ENCODE results near the gene PCGF1. TPM values are rescaled to one million over a fixed set of nuclear protein-coding genes. Genes with fewer than 3 reads are reported as not detected.

PCGF1 gene
- total and polyA plus RNA-seq, 9 of the 15 experiments (the other 6 are each of a cell fraction or from before 2014, with no cell fraction given), result 20.3 to 45.7 (median 29.3) TPM

GRCh38 chr2:74507145-74507925 is at the start of gene PCGF1 (continued):
- TF ChIP-seq HINFP (tag; conservative IDR thresholded peaks at IDR 0.05; ENCODE audit: low read depth), result no peak
- TF ChIP-seq OTX1 (CRISPR knock-in tag; IDR thresholded peaks at IDR 0.05), result peak; percentile 65; the same call in 1 of the 2 replicates
- peak; percentile 79 for TF ChIP-seq TAF9B (IDR thresholded peaks at IDR 0.05; ENCODE audit: partially characterized antibody)
- peak; percentile 57 to 75 for TF ChIP-seq MAZ (CRISPR knock-in tag; conservative IDR thresholded peaks at IDR 0.05 in 1 of 2, IDR thresholded peaks at IDR 0.05 in 1 of 2)
- no peak for TF ChIP-seq BRCA1 (IDR thresholded peaks at IDR 0.05)
- 0 out of 2 replicates have a peak, but pooled peaks have one; percentile 5 for TF ChIP-seq BRCA1 (CRISPR knock-in tag; IDR thresholded peaks at IDR 0.05)
- TF ChIP-seq KLF1 (tag; IDR thresholded peaks at IDR 0.05), result peak; percentile 83
- no peak for TF ChIP-seq MCM3 (IDR thresholded peaks at IDR 0.05)
- no peak for TF ChIP-seq ZNF785 (CRISPR knock-in tag; IDR thresholded peaks at IDR 0.05)
- peak; percentile 60 for TF ChIP-seq CCNT2 (IDR thresholded peaks at IDR 0.05; ENCODE audit: borderline replicate concordance, extremely low read depth, insufficient read length, low read depth, low read length)
- no peak for TF ChIP-seq NUFIP1 (IDR thresholded peaks at IDR 0.05; ENCODE audit: partially characterized antibody)
- TF ChIP-seq ZNF12 (CRISPR knock-in tag; IDR thresholded peaks at IDR 0.05), result no peak; the same call in 1 of the 2 replicates
- no peak for TF ChIP-seq CHAMP1 (IDR thresholded peaks at IDR 0.05)
- no peak for TF ChIP-seq ZNF449 (CRISPR knock-in tag; IDR thresholded peaks at IDR 0.05)
- TF ChIP-seq DMBX1 (CRISPR knock-in tag; IDR thresholded peaks at IDR 0.05; ENCODE audit: borderline replicate concordance), result 0 out of 2 replicates have a peak, but pooled peaks have one; percentile 43
- TF ChIP-seq POU5F1 (IDR thresholded peaks at IDR 0.05; ENCODE audit: borderline replicate concordance, low read depth, low read length, partially characterized antibody), result peak; percentile 55
- TF ChIP-seq, protein P1, sequence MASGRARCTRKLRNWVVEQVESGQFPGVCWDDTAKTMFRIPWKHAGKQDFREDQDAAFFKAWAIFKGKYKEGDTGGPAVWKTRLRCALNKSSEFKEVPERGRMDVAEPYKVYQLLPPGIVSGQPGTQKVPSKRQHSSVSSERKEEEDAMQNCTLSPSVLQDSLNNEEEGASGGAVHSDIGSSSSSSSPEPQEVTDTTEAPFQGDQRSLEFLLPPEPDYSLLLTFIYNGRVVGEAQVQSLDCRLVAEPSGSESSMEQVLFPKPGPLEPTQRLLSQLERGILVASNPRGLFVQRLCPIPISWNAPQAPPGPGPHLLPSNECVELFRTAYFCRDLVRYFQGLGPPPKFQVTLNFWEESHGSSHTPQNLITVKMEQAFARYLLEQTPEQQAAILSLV (tag; IDR thresholded peaks at IDR 0.05), result no peak
- no peak for TF ChIP-seq BRF2 (IDR thresholded peaks at IDR 0.05; ENCODE audit: borderline replicate concordance, insufficient read depth, insufficient read length)

Measured in K562 (cell line).